Keratinocyte (primary cell): ENCODE results near the gene SYT15. TPM values are rescaled to one million over a fixed set of nuclear protein-coding genes. Genes with fewer than 3 reads are reported as not detected.

ENCODE experiments used
- DNase-seq: peaks from one replicate; pipeline ENCODE4 v3.0.0-alpha.2; 2011; ENCODE audit warnings: low read depth, missing footprints, low spot score
- FAIRE-seq: peaks from 2 replicates; lab custom pipeline; 2011; peaks lifted over from hg19 to GRCh38; lab: Jason Lieb, UNC
- H2AFZ ChIP-seq: 2 replicates; pipeline ENCODE4 v1.6.0; 2012; ENCODE audit warnings: low read length, control low read depth, inconsistent platforms; ENCODE audit not compliant: control insufficient read depth
- H3K27ac ChIP-seq: 2 replicates; pipeline ENCODE4 v1.5.1; 2011; ENCODE audit warnings: low read length; ENCODE audit not compliant: control insufficient read depth, insufficient read depth
- H3K27me3 ChIP-seq: 3 replicates; pipeline ENCODE4 v1.6.0; 2011; ENCODE audit warnings: low read length; ENCODE audit not compliant: control insufficient read depth, insufficient read depth; ENCODE audit errors: extremely low read depth
- H3K36me3 ChIP-seq, 2 experiments: 2 replicates in 1 of 2; 3 replicates in 1 of 2; pipeline ENCODE4 v1.5.1; 2011; ENCODE audit warnings: low read length in 2 of 2, mild to moderate bottlenecking in 1 of 2; ENCODE audit not compliant: control insufficient read depth in 2 of 2, insufficient read depth in 2 of 2; ENCODE audit errors: extremely low read depth in 1 of 2
- H3K4me1 ChIP-seq: 3 replicates; pipeline ENCODE4 v1.5.1; 2011; ENCODE audit warnings: low read length; ENCODE audit not compliant: control insufficient read depth, insufficient read depth; ENCODE audit errors: extremely low read depth
- H3K4me2 ChIP-seq: 3 replicates; pipeline ENCODE4 v1.6.0; 2011; ENCODE audit warnings: low read depth, low read length; ENCODE audit not compliant: control insufficient read depth, insufficient read depth; ENCODE audit errors: extremely low read depth
- H3K4me3 ChIP-seq, 3 experiments: fragments of 200-600 bp in 1 of 3; sonication (generic) in 1 of 3; 2 replicates in 2 of 3; 3 replicates in 1 of 3; pipeline ENCODE4 v1.5.1; 2011 to 2016; ENCODE audit warnings: low read length in 3 of 3, mild to moderate bottlenecking in 3 of 3, control low read depth in 2 of 3, inconsistent platforms in 1 of 3, low read depth in 1 of 3, mixed read lengths in 1 of 3, mixed run types in 1 of 3, moderate library complexity in 1 of 3; ENCODE audit not compliant: control insufficient read depth in 2 of 3, insufficient read depth in 2 of 3; ENCODE audit errors: extremely low read depth in 1 of 3
- H3K79me2 ChIP-seq: 2 replicates; pipeline ENCODE4 v1.6.0; 2012; ENCODE audit warnings: low read length; ENCODE audit not compliant: control insufficient read depth, insufficient read depth
- H3K9ac ChIP-seq: 3 replicates; pipeline ENCODE4 v1.6.0; 2011; ENCODE audit warnings: low read length; ENCODE audit not compliant: control insufficient read depth, insufficient read depth; ENCODE audit errors: extremely low read depth
- H3K9me1 ChIP-seq: 3 replicates; pipeline ENCODE4 v1.6.0; 2011; ENCODE audit warnings: low read length; ENCODE audit not compliant: control insufficient read depth, insufficient read depth; ENCODE audit errors: extremely low read depth
- H3K9me3 ChIP-seq: 2 replicates; pipeline ENCODE4 v1.5.1; 2012; ENCODE audit warnings: low read depth, low read length; ENCODE audit not compliant: control insufficient read depth
- H4K20me1 ChIP-seq: 3 replicates; pipeline ENCODE4 v1.6.0; 2011; ENCODE audit warnings: low read length; ENCODE audit not compliant: control insufficient read depth, insufficient read depth; ENCODE audit errors: extremely low read depth
- CTCF ChIP-seq, 3 experiments: IDR thresholded peaks in 1 of 3; conservative IDR thresholded peaks in 1 of 3; optimal IDR thresholded peaks in 1 of 3; 2 replicates in 2 of 3; 3 replicates in 1 of 3; pipeline versions ENCODE3 to v1.5.1; 2011; ENCODE audit warnings: low read length in 3 of 3, mild to moderate bottlenecking in 3 of 3, moderate library complexity in 2 of 3, control low read depth in 1 of 3, inconsistent platforms in 1 of 3; ENCODE audit not compliant: insufficient read depth in 2 of 3; ENCODE audit errors: extremely low read depth in 1 of 3
- EZH2 ChIP-seq: IDR thresholded peaks from one replicate; pipeline ENCODE4 v1.6.1; 2012; ENCODE audit warnings: inconsistent platforms, mild to moderate bottlenecking, low read length, moderate library complexity
- dilution Hi-C: fragments of 300-500 bp; cut with MboI; formaldehyde crosslinking; loops from one replicate; pipeline ENCODE4 v1.7.0; 2020; ENCODE audit warnings: low sequenced_read_pairs; ENCODE audit not compliant: extremely low pct_ligation_motif_present
- polyA plus RNA-seq, 5 experiments: library from polyadenylated mRNA; depleted of rRNA in 3 of 5; stranded (reverse) in 3 of 5; stranded (forward) in 1 of 5; unstranded in 1 of 5; fragments of >200 nt; gene quantifications; 1 replicate in 1 of 5; 2 replicates in 3 of 5; 3 replicates in 1 of 5; pipeline versions ENCODE4 v1.2.1 to v1.2.3, GENCODE V29; 2011 to 2012; ENCODE audit warnings: missing spikeins in 2 of 5, low read depth in 1 of 5, low replicate concordance in 1 of 5

SYT15 gene
- polyA plus RNA-seq, 1 donor (not counting 4 experiments of a cell fraction or from before 2014, with no cell fraction given), result 0.16 TPM

GRCh38 chr10:46556515-46557318 is 22.2 kb upstream of the SYT15 start, which contains the start of gene GPRIN2:
Gene GPRIN2 (minus strand): TSS chr10:46556658. CDS start chr10:46550736, 5,922 bp downstream.
- Histone ChIP-seq H3K27ac (no peak within 1 kb of the TSS), H3K9me3 (no peaks in the 10 kb centered on the region), H3K36me3 (no peaks in the 10 kb centered on the region), H3K9ac (no peak within 1 kb of the TSS), H3K9me1 (no peaks in the 10 kb centered on the region), H3K4me3 (peak within 1 kb of the TSS; percentile 38 to 48 (median 47)), H3K4me1 (peaks cover 4% of the 10 kb centered on the region), H2AFZ (peak within 1 kb of the TSS; percentile 47), H3K79me2 (no peaks in the 10 kb centered on the region), H3K27me3 (peaks cover 82% of the 10 kb centered on the region), H4K20me1 (peaks cover 4% of the 10 kb centered on the region), H3K4me2 (peak within 1 kb of the TSS; percentile 72)
- dilution Hi-C loops, result no loop called here
- TF ChIP-seq CTCF (optimal IDR thresholded peaks at IDR 0.05 in 1 of 3, IDR thresholded peaks at IDR 0.05 in 1 of 3, conservative IDR thresholded peaks at IDR 0.05 in 1 of 3; ENCODE audit: extremely low read depth in 1 of 3, insufficient read depth in 2 of 3, low read length in 3 of 3), result no peak
- TF ChIP-seq EZH2, result peak; percentile 42
- DNase-seq, result no peak
- FAIRE-seq, result no peak

- no peak for DNase-seq
- dilution Hi-C loops, result no loop called here
- peaks cover 4% of the 10 kb centered on the region for H3K4me1 ChIP-seq
- H3K79me2 ChIP-seq, result no peaks in the 10 kb centered on the region
- peaks cover 4% of the 10 kb centered on the region for H4K20me1 ChIP-seq
- peaks cover 78% of the 10 kb centered on the region for H3K27me3 ChIP-seq
- H3K9ac ChIP-seq, result no peak overlapping the region
- H3K27ac ChIP-seq, result no peak overlapping the region
- H2AFZ ChIP-seq, result no peak overlapping the region
- no peaks in the 10 kb centered on the region for H3K9me3 ChIP-seq
- FAIRE-seq, result no peak
- H3K4me3 ChIP-seq, result no peak overlapping the region
- no peaks in the 10 kb centered on the region for H3K9me1 ChIP-seq
- no peak overlapping the region for H3K4me2 ChIP-seq
- no peaks in the 10 kb centered on the region for H3K36me3 ChIP-seq
- TF ChIP-seq CTCF (optimal IDR thresholded peaks at IDR 0.05 in 1 of 3, IDR thresholded peaks at IDR 0.05 in 1 of 3, conservative IDR thresholded peaks at IDR 0.05 in 1 of 3; ENCODE audit: extremely low read depth in 1 of 3, insufficient read depth in 2 of 3, low read length in 3 of 3) (no peak), EZH2 (no peak)
Observed at GRCh38 chr10:46557319-46558121, 21.4 kb upstream of the SYT15 start.
